Thoracic aorta (tissue), 2 donors: ENCODE measurements around the gene IDI1. TPM values are rescaled to one million over a fixed set of nuclear protein-coding genes. Genes with fewer than 3 reads are reported as not detected.

Source experiments
- ATAC-seq: fragments of 150-250 bp; one replicate; pipeline ENCODE4 v1.8.0; 2017; ENCODE audit warnings: low read depth; ENCODE audit not compliant: insufficient number of reproducible peaks, low FRiP score
- DNase-seq: peaks from one replicate; pipeline ENCODE4 v3.0.0-alpha.2; 2020; ENCODE audit warnings: low spot score
- H3K27ac ChIP-seq, 2 donors: fragments of 200-600 bp; sonication (generic); 1 replicate in 1 of 2; 2 replicates in 1 of 2; pipeline ENCODE4 v1.5.1; 2016; ENCODE audit warnings: mild to moderate bottlenecking in 2 of 2, moderate library complexity in 2 of 2
- H3K27me3 ChIP-seq: fragments of 200-600 bp; sonication (generic); replicated peaks from 2 replicates; pipeline ENCODE4 v1.6.0; 2016; ENCODE audit warnings: mild to moderate bottlenecking; ENCODE audit not compliant: insufficient read depth
- H3K36me3 ChIP-seq: fragments of 200-600 bp; sonication (generic); one replicate; pipeline ENCODE4 v1.5.1; 2016
- H3K4me1 ChIP-seq, 2 donors: fragments of 200-600 bp; sonication (generic); 1 replicate in 1 of 2; 2 replicates in 1 of 2; pipeline versions ENCODE4 v1.5.1 to v1.6.0; 2016; ENCODE audit warnings: low read depth in 2 of 2, mild to moderate bottlenecking in 1 of 2; ENCODE audit not compliant: control insufficient read depth in 1 of 2
- H3K4me3 ChIP-seq: fragments of 200-600 bp; sonication (generic); 2 replicates; pipeline ENCODE4 v1.5.1; 2016; ENCODE audit warnings: mild to moderate bottlenecking
- H3K9me3 ChIP-seq: fragments of 200-600 bp; sonication (generic); 2 replicates; pipeline ENCODE4 v1.5.1; 2016
- total RNA-seq, 2 donors: library from RNA; depleted of rRNA; stranded (reverse); fragments of >200 nt; gene quantifications; one replicate each; pipeline versions ENCODE4 v1.1.0 to v1.2.3, GENCODE V29; 2016
- TF ChIP-seq, protein P1 (sequence below): fragments of 200-600 bp; sonication (generic); IDR thresholded peaks from one replicate; pipeline ENCODE4 v1.5.1; 2019; ENCODE audit warnings: antibody characterized with exemption

IDI1 gene
- total RNA-seq, 2 donors from 2014 or later, result 19.2 to 26.7 TPM

DNA sequence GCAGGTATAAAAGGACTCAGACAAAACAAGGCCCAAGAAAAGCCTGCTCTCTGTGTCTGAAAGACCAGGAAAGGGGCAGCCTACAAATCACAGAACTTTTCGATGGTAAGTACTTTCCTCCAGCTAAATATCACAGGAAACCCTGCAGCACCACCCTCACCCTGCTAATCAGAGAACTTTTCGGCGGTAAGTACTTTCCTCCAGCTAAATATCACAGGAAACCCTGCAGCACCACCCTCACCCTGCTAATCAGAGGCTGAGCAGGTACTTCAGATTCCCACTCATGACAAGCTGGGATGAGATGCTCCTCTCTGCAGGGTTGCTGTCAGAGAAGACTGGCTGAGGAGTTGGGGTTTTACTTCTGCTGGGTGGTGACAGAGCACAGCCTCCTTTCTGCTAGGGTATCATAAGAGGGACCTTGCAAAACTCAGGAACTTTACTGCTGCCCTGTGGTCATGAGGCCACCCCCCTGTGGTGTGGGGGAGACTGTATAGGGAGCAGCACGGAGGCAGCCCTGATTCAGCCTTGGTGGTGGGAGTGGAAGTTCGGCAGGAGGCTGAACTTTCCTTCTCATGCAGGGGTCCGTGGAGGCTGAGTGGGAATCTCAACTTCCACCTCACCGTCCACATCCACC is 14.4 kb upstream of the IDI1 start:
- H3K27me3 ChIP-seq, result no peaks in the 10 kb centered on the region
- DNase-seq, result no peak
- no peaks in the 10 kb centered on the region for H3K9me3 ChIP-seq
- H3K27ac ChIP-seq, result no peak overlapping the region
- H3K4me3 ChIP-seq, result no peak overlapping the region
- no peak for ATAC-seq
- H3K4me1 ChIP-seq, result peaks cover 0 to 4% of the 10 kb centered on the region in 2 donors
- TF ChIP-seq, protein P1, sequence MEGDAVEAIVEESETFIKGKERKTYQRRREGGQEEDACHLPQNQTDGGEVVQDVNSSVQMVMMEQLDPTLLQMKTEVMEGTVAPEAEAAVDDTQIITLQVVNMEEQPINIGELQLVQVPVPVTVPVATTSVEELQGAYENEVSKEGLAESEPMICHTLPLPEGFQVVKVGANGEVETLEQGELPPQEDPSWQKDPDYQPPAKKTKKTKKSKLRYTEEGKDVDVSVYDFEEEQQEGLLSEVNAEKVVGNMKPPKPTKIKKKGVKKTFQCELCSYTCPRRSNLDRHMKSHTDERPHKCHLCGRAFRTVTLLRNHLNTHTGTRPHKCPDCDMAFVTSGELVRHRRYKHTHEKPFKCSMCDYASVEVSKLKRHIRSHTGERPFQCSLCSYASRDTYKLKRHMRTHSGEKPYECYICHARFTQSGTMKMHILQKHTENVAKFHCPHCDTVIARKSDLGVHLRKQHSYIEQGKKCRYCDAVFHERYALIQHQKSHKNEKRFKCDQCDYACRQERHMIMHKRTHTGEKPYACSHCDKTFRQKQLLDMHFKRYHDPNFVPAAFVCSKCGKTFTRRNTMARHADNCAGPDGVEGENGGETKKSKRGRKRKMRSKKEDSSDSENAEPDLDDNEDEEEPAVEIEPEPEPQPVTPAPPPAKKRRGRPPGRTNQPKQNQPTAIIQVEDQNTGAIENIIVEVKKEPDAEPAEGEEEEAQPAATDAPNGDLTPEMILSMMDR, result no peak
- no peaks in the 10 kb centered on the region for H3K36me3 ChIP-seq

DNA sequence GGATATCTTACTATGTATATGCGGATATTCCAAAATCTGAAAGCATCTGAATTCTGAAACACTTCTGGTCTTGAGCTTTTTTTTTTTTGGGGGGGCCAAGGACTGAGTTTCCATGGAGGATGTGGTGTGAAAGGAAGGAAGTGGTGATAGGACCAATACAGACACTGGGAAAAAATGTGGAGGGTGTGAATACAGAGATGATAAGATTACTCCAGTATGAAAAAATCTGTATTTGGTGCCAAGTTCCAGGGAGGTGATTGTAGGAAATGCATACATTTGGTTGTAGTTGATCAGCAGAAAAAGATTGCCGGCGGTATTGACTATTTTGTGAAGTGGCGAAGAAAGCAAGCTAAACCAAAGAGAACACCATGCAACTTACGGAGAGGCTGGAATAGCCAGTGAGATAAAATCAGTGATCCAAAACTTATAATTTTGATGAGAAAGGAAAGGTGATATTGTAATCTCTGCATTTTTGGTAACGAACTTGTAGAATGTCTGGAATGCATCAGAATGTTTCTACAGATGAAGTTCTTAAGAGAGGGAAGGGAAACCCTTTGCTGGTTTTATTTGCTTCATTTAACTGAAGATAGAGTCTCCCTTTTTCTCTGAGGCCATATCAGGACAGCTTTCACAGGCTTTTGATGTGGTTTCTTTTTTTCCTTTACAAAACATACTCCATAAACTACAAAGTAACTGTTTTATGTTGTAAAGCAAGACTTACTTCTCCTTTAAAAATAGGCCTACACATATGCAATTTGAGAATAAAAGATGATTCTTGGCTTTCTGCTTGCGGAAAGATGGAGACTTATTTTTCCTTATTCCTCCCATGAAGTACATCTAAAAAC is 13.2 kb upstream of the IDI1 start:
- H3K27ac ChIP-seq, result no peak overlapping the region
- ATAC-seq, result no peak
- TF ChIP-seq, protein P1, result no peak

DNA sequence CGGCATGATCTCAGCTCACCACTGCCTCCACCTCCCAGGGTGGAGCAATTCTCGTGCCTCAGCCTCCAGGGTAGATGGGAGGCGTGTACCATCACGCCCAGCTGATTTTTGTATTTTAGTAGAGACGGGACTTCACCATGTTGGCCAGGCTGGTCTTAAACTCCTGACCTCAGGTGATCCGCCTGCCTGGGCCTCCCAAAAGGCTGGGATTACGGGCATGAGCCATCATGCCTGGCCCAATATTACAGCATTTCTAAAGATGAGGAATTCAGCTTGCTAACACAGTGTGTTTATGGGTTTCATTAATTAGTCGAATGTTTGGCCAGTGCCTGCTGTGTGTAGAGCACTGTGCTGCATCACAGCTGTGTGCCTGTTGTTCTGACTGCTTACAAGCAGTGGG is 11.0 kb upstream of the IDI1 start:
- no peak overlapping the region for H3K27ac ChIP-seq
- DNase-seq (no peak), ATAC-seq (no peak)
- TF ChIP-seq, protein P1, result no peak
- peaks cover 11 to 23% of the 10 kb centered on the region in 2 donors for H3K4me1 ChIP-seq
- H3K4me3 ChIP-seq, result no peak overlapping the region
- no peaks in the 10 kb centered on the region for H3K27me3 ChIP-seq
- H3K36me3 ChIP-seq, result no peaks in the 10 kb centered on the region
- H3K9me3 ChIP-seq, result no peaks in the 10 kb centered on the region

More for the DNA sequence above, 13.2 kb upstream of the IDI1 start:
- no peaks in the 10 kb centered on the region for H3K36me3 ChIP-seq
- H3K9me3 ChIP-seq, result no peaks in the 10 kb centered on the region
- no peak overlapping the region for H3K4me3 ChIP-seq
- peaks cover 6 to 13% of the 10 kb centered on the region in 2 donors for H3K4me1 ChIP-seq
- no peaks in the 10 kb centered on the region for H3K27me3 ChIP-seq
- no peak for DNase-seq

DNA sequence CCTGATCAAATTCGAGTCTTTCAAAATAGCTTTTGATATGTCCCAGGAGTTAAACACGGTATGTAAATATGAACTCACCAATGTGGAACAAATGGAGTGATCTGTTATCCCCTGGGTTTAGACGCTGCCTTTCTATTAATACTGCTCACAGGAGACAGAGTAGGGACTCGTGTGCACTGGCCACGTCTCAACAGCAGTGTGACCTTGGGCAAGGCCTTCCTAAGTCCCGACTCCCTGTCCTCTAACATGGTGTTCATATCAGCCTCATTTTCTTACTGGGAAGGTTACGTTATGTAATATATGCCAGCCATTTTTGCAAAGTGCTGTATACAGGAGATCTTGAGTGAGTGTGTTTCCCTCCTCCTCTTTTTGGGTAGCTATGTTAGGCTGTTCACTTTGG is 9.1 kb upstream of the IDI1 start:
- peaks cover 14 to 40% of the 10 kb centered on the region in 2 donors for H3K4me1 ChIP-seq
- H3K36me3 ChIP-seq, result no peaks in the 10 kb centered on the region
- DNase-seq (no peak), ATAC-seq (no peak)
- no peaks in the 10 kb centered on the region for H3K27me3 ChIP-seq
- peak overlapping the region; percentile 92 for H3K4me3 ChIP-seq
- TF ChIP-seq, protein P1, result no peak
- no peak overlapping the region for H3K27ac ChIP-seq
- no peaks in the 10 kb centered on the region for H3K9me3 ChIP-seq

DNA sequence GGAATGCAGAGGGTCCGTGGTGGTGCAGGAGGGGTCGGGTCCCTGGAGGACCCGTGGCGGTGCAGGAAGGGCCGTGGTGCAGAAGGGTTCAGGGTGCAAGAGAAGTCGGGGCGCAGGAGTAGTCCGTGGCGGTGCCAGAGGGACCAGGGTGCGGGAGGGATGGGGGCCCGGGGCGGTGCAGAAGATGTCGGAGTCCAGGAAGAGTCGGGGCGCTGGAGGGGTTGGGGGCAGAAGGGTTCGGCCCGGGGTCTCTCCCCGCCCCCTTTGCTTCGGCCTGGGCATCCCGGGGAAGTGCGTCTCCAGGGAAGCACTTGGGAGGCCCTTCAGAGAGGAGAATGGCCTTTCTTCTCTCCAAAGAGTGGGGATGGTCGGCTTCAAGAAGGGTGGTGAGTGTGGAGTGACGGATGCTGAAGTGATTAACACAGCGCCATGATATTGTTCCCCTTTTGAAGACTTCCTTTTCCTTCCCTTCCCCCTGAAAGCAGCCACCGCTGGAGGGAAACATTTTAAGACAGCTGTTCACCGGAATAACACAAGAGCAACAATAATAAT is 8.3 kb upstream of the IDI1 start:
- H3K27ac ChIP-seq, result peak overlapping the region; percentile 98 to 99
- no peak for DNase-seq
- H3K4me1 ChIP-seq, result peaks cover 14 to 40% of the 10 kb centered on the region in 2 donors

More for the DNA sequence above, 8.3 kb upstream of the IDI1 start:
- Histone ChIP-seq H3K36me3 (no peaks in the 10 kb centered on the region), H3K4me3 (peak overlapping the region; percentile 92), H3K9me3 (no peaks in the 10 kb centered on the region), H3K27me3 (no peaks in the 10 kb centered on the region)
- TF ChIP-seq, protein P1, result no peak
- no peak for ATAC-seq
